Vagina (tissue), 2 donors: ENCODE results near the gene ASAP3. TPM values are rescaled to one million over a fixed set of nuclear protein-coding genes. Genes with fewer than 3 reads are reported as not detected.

Experiments used
- DNase-seq, 2 donors: peaks; one replicate each; pipeline ENCODE4 v3.0.0-alpha.2; 2017; ENCODE audit errors: extremely low spot score in 2 of 2
- H3K27ac ChIP-seq: fragments of 200-600 bp; sonication (generic); one replicate; pipeline ENCODE4 v1.5.1; 2019
- H3K27me3 ChIP-seq: fragments of 200-600 bp; sonication (generic); one replicate; pipeline ENCODE4 v1.5.1; 2019
- H3K36me3 ChIP-seq, 2 donors: fragments of 200-600 bp; sonication (generic); one replicate each; pipeline ENCODE4 v1.5.1; 2017 to 2019
- H3K4me1 ChIP-seq: fragments of 200-600 bp; sonication (generic); one replicate; pipeline ENCODE4 v1.5.1; 2019
- H3K4me3 ChIP-seq, 2 donors: fragments of 200-600 bp; sonication (generic); 1 replicate in 1 of 2; 2 replicates in 1 of 2; pipeline ENCODE4 v1.5.1; 2016 to 2019
- H3K9me3 ChIP-seq: fragments of 200-600 bp; sonication (generic); one replicate; pipeline ENCODE4 v1.5.1; 2019
- CTCF ChIP-seq, 3 experiments: fragments of 450-650 bp in 2 of 3; fragments of 200-600 bp in 1 of 3; sonication (generic) in 1 of 3; IDR thresholded peaks; one replicate each; pipeline ENCODE4 v1.5.1; 2017 to 2019; ENCODE audit warnings: antibody characterized with exemption in 3 of 3, mild to moderate bottlenecking in 2 of 3, moderate library complexity in 2 of 3
- POLR2A ChIP-seq, 2 donors: fragments of 450-650 bp; IDR thresholded peaks; one replicate each; pipeline ENCODE4 v1.6.1; 2017; ENCODE audit warnings: antibody characterized with exemption in 2 of 2, mild to moderate bottlenecking in 2 of 2, moderate library complexity in 2 of 2
- POLR2AphosphoS5 ChIP-seq, 2 donors: sonication (generic); formaldehyde crosslinking; IDR thresholded peaks; one replicate each; pipeline ENCODE4 v1.9.0; 2017; ENCODE audit warnings: antibody characterized with exemption in 2 of 2, mild to moderate bottlenecking in 2 of 2, low read depth in 1 of 2; ENCODE audit not compliant: insufficient read depth in 1 of 2
- intact Hi-C: fragments of 100-400 bp; cut with DNase I; formaldehyde crosslinking; loops from one replicate; pipeline ENCODE4 v1.15.1; 2023
- total RNA-seq: library from RNA; depleted of rRNA; stranded (reverse); fragments of >200 nt; gene quantifications from one replicate; pipeline ENCODE4 v1.2.3, GENCODE V29; 2016

ASAP3 gene
- total RNA-seq, 1 donor from 2014 or later = 79.1 TPM

DNA sequence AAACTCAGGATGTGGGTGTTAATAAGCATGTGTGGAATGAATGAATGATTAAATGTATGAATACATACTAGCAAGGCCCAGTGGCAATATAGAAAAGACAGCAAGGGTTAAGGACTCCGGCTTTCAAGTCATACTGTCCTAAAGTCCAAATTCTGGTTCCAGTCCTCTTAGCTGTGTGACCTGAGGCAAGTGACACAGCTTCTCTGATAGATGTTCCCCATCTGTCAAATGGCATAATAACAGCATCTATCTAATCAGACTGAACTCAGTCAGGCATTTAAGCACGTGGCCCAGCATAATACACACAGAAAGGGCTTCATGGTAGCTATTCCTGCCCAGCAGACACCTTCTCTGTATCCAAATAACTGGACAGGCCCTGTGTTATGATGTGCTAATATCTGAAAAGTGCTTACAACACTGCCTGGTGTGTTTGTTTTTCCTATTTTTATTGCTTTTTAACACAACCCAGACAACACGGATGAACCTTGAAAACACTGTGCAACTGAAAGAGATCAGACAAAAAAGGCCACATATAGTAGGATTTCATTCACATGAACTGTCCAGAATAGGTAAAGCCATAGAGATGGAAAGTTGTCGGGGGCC lies 12.4 kb downstream of the ASAP3 start:
- DNase-seq = no peak
- Histone ChIP-seq H3K27me3 (no peaks in the 10 kb centered on the region), H3K4me1 (peaks cover 61% of the 10 kb centered on the region), H3K4me3 (no peak overlapping the region), H3K9me3 (no peaks in the 10 kb centered on the region), H3K27ac (peak overlapping the region; percentile 58), H3K36me3 (no peaks in the 10 kb centered on the region)
- TF ChIP-seq POLR2AphosphoS5 (IDR thresholded peaks at IDR 0.05; ENCODE audit: insufficient read depth in 1 of 2, low read depth in 1 of 2) = no peak
- no peak for TF ChIP-seq POLR2A (IDR thresholded peaks at IDR 0.05)
- TF ChIP-seq CTCF (IDR thresholded peaks at IDR 0.05) = no peak
- intact Hi-C loops = no loop called here

DNA sequence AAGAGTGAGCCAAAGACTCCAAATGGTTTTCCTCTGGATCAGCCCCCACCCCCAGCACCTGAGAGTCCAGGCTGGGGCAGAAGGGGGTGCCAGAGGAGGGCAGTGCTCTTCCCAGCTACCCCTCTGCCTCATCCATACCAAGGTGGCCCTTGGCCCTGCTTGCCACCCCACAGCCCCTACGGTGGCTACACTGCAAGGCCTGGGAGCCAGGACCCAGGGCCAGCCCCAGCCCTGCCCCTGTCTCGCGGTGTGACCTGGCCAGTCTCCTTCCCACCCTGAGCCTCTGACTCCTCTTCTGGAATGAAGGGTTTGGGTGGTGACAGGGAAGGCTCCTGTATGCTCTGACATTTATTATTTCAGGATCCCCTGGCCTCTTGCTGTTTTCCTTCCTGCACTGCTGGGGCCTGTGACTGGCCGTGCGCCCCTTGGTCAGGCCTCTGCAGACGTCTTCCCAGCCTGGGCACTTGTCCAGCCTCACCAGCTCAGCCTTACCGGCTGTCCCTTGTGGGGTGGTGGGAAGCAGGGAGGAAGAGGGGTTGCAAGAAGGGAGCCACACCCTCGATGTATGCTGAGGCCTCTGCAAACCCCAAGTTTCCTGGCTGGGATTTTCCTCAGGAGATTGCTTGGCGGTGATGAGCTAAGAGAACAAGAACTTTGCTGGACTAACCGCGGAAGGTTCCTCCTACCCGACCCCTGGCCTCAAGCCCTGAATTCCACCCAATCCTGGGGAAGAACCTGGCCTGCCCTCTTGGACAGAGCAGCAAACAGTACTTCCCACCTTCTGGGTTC lies 13.5 kb downstream of the ASAP3 start:
- H3K36me3 ChIP-seq = no peaks in the 10 kb centered on the region
- no peaks in the 10 kb centered on the region for H3K27me3 ChIP-seq
- no peak overlapping the region for H3K4me3 ChIP-seq
- no peak for DNase-seq
- peaks cover 56% of the 10 kb centered on the region for H3K4me1 ChIP-seq
- H3K27ac ChIP-seq = peak overlapping the region; percentile 58
- H3K9me3 ChIP-seq = no peaks in the 10 kb centered on the region
- TF ChIP-seq POLR2AphosphoS5 (IDR thresholded peaks at IDR 0.05; ENCODE audit: insufficient read depth in 1 of 2, low read depth in 1 of 2) (peak in 1 of 2 donors; percentile 31), POLR2A (IDR thresholded peaks at IDR 0.05) (no peak), CTCF (IDR thresholded peaks at IDR 0.05) (no peak)
- intact Hi-C loops = no loop called here

GRCh38 chr1:23469372-23469982 lies 14.5 kb downstream of the ASAP3 start:
- H3K4me3 ChIP-seq = no peak overlapping the region
- H3K27me3 ChIP-seq = no peaks in the 10 kb centered on the region
- H3K9me3 ChIP-seq = no peaks in the 10 kb centered on the region
- peak overlapping the region; percentile 58 for H3K27ac ChIP-seq
- DNase-seq = no peak
- intact Hi-C loops = no loop called here
- peaks cover 46% of the 10 kb centered on the region for H3K4me1 ChIP-seq
- no peaks in the 10 kb centered on the region for H3K36me3 ChIP-seq
- TF ChIP-seq CTCF (IDR thresholded peaks at IDR 0.05) = no peak

GRCh38 chr1:23466423-23466989 lies 17.5 kb downstream of the ASAP3 start:
- Histone ChIP-seq H3K27me3 (no peaks in the 10 kb centered on the region), H3K4me3 (no peak overlapping the region), H3K9me3 (no peaks in the 10 kb centered on the region), H3K36me3 (no peaks in the 10 kb centered on the region), H3K4me1 (peaks cover 16% of the 10 kb centered on the region), H3K27ac (no peak overlapping the region)
- intact Hi-C loops = no loop called here
- no peak for DNase-seq
- no peak for TF ChIP-seq POLR2AphosphoS5 (IDR thresholded peaks at IDR 0.05; ENCODE audit: insufficient read depth in 1 of 2, low read depth in 1 of 2)
- no peak for TF ChIP-seq POLR2A (IDR thresholded peaks at IDR 0.05)
- no peak for TF ChIP-seq CTCF (IDR thresholded peaks at IDR 0.05)
